ENCODE results near the gene KCNA3.

KCNA3 gene

GRCh38 chr1:110674337-110675059 lies at the start of gene KCNA3:
Gene KCNA3, minus strand, starts transcription at chr1:110674940. Its CDS starts 131 bp downstream, at chr1:110674809.
- DNase-seq: peak; percentile 24

GRCh38 chr1:110722807-110723206 lies 48.1 kb upstream of the KCNA3 start:
- no peak for DNase-seq

GRCh38 chr1:110719908-110720307 lies 45.2 kb upstream of the KCNA3 start:
- DNase-seq: no peak

GRCh38 chr1:110718452-110718851 lies 43.7 kb upstream of the KCNA3 start:
- DNase-seq: no peak

GRCh38 chr1:110717179-110717578 lies 42.4 kb upstream of the KCNA3 start:
- DNase-seq: no peak

GRCh38 chr1:110714374-110714995 lies 39.7 kb upstream of the KCNA3 start:
- no peak for DNase-seq

GRCh38 chr1:110713221-110713620 lies 38.5 kb upstream of the KCNA3 start:
- no peak for DNase-seq

GRCh38 chr1:110710314-110710713 lies 35.6 kb upstream of the KCNA3 start:
- DNase-seq: no peak

- DNase-seq: peak; percentile 21
Observed at GRCh38 chr1:110708974-110709440, 34.3 kb upstream of the KCNA3 start.

GRCh38 chr1:110707232-110707631 lies 32.5 kb upstream of the KCNA3 start:
- no peak for DNase-seq

- no peak for DNase-seq
Observed at GRCh38 chr1:110706621-110707020, 31.9 kb upstream of the KCNA3 start.

GRCh38 chr1:110702260-110702659 lies 27.5 kb upstream of the KCNA3 start:
- DNase-seq: no peak

GRCh38 chr1:110700767-110701166 lies 26.0 kb upstream of the KCNA3 start:
- no peak for DNase-seq

GRCh38 chr1:110697606-110698005 lies 22.9 kb upstream of the KCNA3 start:
- no peak for DNase-seq

- no peak for DNase-seq
Observed at GRCh38 chr1:110696818-110697217, 22.1 kb upstream of the KCNA3 start.

- no peak for DNase-seq
Observed at GRCh38 chr1:110690709-110691365, 16.1 kb upstream of the KCNA3 start.

- no peak for DNase-seq
Observed at GRCh38 chr1:110689868-110690267, 15.1 kb upstream of the KCNA3 start.

GRCh38 chr1:110688514-110688913 lies 13.8 kb upstream of the KCNA3 start:
- no peak for DNase-seq

GRCh38 chr1:110687250-110687649 lies 12.5 kb upstream of the KCNA3 start:
- no peak for DNase-seq

- DNase-seq: no peak
Observed at GRCh38 chr1:110686188-110686587, 11.4 kb upstream of the KCNA3 start.

GRCh38 chr1:110684491-110684890 lies 9.8 kb upstream of the KCNA3 start:
- DNase-seq: no peak

- DNase-seq: no peak
Observed at GRCh38 chr1:110682898-110683297, 8.2 kb upstream of the KCNA3 start.

- no peak for DNase-seq
Observed at GRCh38 chr1:110680036-110680735, 5.4 kb upstream of the KCNA3 start.
